IMR-90 (cell line): Measurements from ENCODE around the gene BAIAP2. TPM values are rescaled to one million over a fixed set of nuclear protein-coding genes. Genes with fewer than 3 reads are reported as not detected.
A peak's percentile ranks its signal among the peaks of the same experiment; 100 is the strongest.

Experiments used
- ATAC-seq: fragments of 200-7000 bp; cut with Tn5 transposase; 2 replicates; pipeline ENCODE4 v1.9.1; 2020; ENCODE audit warnings: low read depth, mild to moderate bottlenecking, moderate library complexity
- BruUV-seq: library from RNA; stranded (reverse); fragments of 400-500 nt; replicated peaks from 2 replicates; lab custom pipeline; 2021; lab: Mats Ljungman, UMichigan
- CTCF ChIA-PET: fragments of 300-600 bp; formaldehyde crosslinking; extraction: SDS; loops from one replicate; lab custom pipeline; 2021; ENCODE audit warnings: antibody characterized with exemption; lab: Yijun Ruan, JAX
- POLR2A ChIA-PET: fragments of 300-600 bp; sonication (Branson Sonifier 250); formaldehyde crosslinking; loops from one replicate; lab custom pipeline; 2022; ENCODE audit warnings: antibody characterized with exemption; ENCODE audit not compliant: unreplicated experiment; lab: Charles Lee
- DNase-seq: peaks from one replicate; pipeline ENCODE4 v3.0.0; 2013
- H2AFZ ChIP-seq: replicated peaks from 2 replicates; pipeline ENCODE3; 2013; ENCODE audit warnings: low read length, mild to moderate bottlenecking; ENCODE audit not compliant: poor library complexity
- H2AK5ac ChIP-seq: 2 replicates; pipeline ENCODE4 v1.6.1; 2013; ENCODE audit warnings: low read depth, low read length, inconsistent platforms
- H2AK9ac ChIP-seq: replicated peaks from 2 replicates; pipeline ENCODE3; 2013; ENCODE audit warnings: mild to moderate bottlenecking, low read depth, low read length, moderate library complexity; ENCODE audit not compliant: poor library complexity
- H2BK120ac ChIP-seq: 2 replicates; pipeline ENCODE4 v1.6.1; 2013; ENCODE audit warnings: low read depth, low read length, inconsistent platforms
- H2BK15ac ChIP-seq: 3 replicates; pipeline ENCODE4 v1.6.1; 2013; ENCODE audit warnings: low read depth, low read length, inconsistent platforms
- H2BK20ac ChIP-seq: 2 replicates; pipeline ENCODE4 v1.6.1; 2013; ENCODE audit warnings: low read depth, mild to moderate bottlenecking, inconsistent platforms, low read length, moderate library complexity
- H2BK5ac ChIP-seq: 2 replicates; pipeline ENCODE4 v1.6.1; 2013; ENCODE audit warnings: mild to moderate bottlenecking, low read depth, low read length, inconsistent platforms; ENCODE audit not compliant: poor library complexity, severe bottlenecking
- H3K14ac ChIP-seq: replicated peaks from 2 replicates; pipeline ENCODE4 v1.6.1; 2013; ENCODE audit warnings: low read depth, low read length, inconsistent platforms
- H3K18ac ChIP-seq: 2 replicates; pipeline ENCODE4 v1.6.1; 2013; ENCODE audit warnings: low read depth, low read length, control low read depth
- H3K23ac ChIP-seq: 2 replicates; pipeline ENCODE4 v1.6.1; 2013; ENCODE audit warnings: low read depth, low read length, inconsistent platforms
- H3K27ac ChIP-seq: 2 replicates; pipeline ENCODE4 v1.5.1; 2013; ENCODE audit warnings: mild to moderate bottlenecking, control low read depth, low read length; ENCODE audit not compliant: insufficient read depth
- H3K27me3 ChIP-seq: 2 replicates; pipeline ENCODE4 v1.6.1; 2013; ENCODE audit warnings: low read length; ENCODE audit not compliant: control insufficient read depth, insufficient read depth
- H3K36me3 ChIP-seq: 2 replicates; pipeline ENCODE4 v1.6.1; 2013; ENCODE audit warnings: low read length, mixed read lengths; ENCODE audit not compliant: control insufficient read depth, insufficient read depth
- H3K4ac ChIP-seq: 2 replicates; pipeline ENCODE4 v1.6.1; 2013; ENCODE audit warnings: low read depth, low read length, inconsistent platforms
- H3K4me1 ChIP-seq: 2 replicates; pipeline ENCODE4 v1.6.1; 2013; ENCODE audit warnings: low read length, mixed read lengths; ENCODE audit not compliant: control insufficient read depth, insufficient read depth
- H3K4me2 ChIP-seq: 2 replicates; pipeline ENCODE4 v1.6.1; 2013; ENCODE audit warnings: low read depth, mild to moderate bottlenecking, control low read depth, low read length, moderate library complexity
- H3K4me3 ChIP-seq: 2 replicates; pipeline ENCODE4 v1.5.1; 2013; ENCODE audit warnings: low read depth, mild to moderate bottlenecking, control low read depth, low read length, moderate library complexity; ENCODE audit not compliant: insufficient read depth
- H3K56ac ChIP-seq: 2 replicates; pipeline ENCODE4 v1.6.1; 2013; ENCODE audit warnings: low read length, inconsistent platforms; ENCODE audit not compliant: insufficient read depth; ENCODE audit errors: extremely low read depth
- H3K79me1 ChIP-seq, 2 experiments: 2 replicates each; pipeline ENCODE4 v1.6.1; 2013; ENCODE audit warnings: low read length in 2 of 2, inconsistent platforms in 1 of 2, low read depth in 1 of 2
- H3K9ac ChIP-seq: 2 replicates; pipeline ENCODE4 v1.6.1; 2013; ENCODE audit warnings: low read depth, low read length, control low read depth
- H3K9me1 ChIP-seq: 2 replicates; pipeline ENCODE4 v1.6.1; 2013; ENCODE audit warnings: low read length, inconsistent platforms; ENCODE audit not compliant: insufficient read depth
- H3K9me3 ChIP-seq: 2 replicates; pipeline ENCODE4 v1.6.1; 2013; ENCODE audit warnings: low read length; ENCODE audit not compliant: control insufficient read depth, insufficient read depth
- H4K20me1 ChIP-seq: 2 replicates; pipeline ENCODE4 v1.6.1; 2013; ENCODE audit warnings: low read length, inconsistent platforms; ENCODE audit not compliant: insufficient read depth
- H4K5ac ChIP-seq: 2 replicates; pipeline ENCODE4 v1.6.1; 2013; ENCODE audit warnings: mild to moderate bottlenecking, low read depth, low read length, control low read depth
- H4K8ac ChIP-seq, 2 experiments: 2 replicates each; pipeline ENCODE4 v1.6.1; 2013; ENCODE audit warnings: low read depth in 2 of 2, low read length in 2 of 2, control low read depth in 1 of 2, inconsistent platforms in 1 of 2
- H4K91ac ChIP-seq: 2 replicates; pipeline ENCODE4 v1.6.1; 2013; ENCODE audit warnings: low read depth, low read length, inconsistent platforms; ENCODE audit not compliant: insufficient read depth
- BHLHE40 ChIP-seq: fragments of 150-350 bp; IDR thresholded peaks from 2 replicates; pipeline ENCODE4 v1.6.1; 2016; ENCODE audit warnings: mild to moderate bottlenecking, low read depth, low read length
- ELK1 ChIP-seq: fragments of 150-350 bp; IDR thresholded peaks from 2 replicates; pipeline ENCODE4 v1.6.1; 2016; ENCODE audit warnings: low read depth, mild to moderate bottlenecking, low read length, moderate library complexity, borderline replicate concordance
- MAFK ChIP-seq: IDR thresholded peaks from 2 replicates; pipeline ENCODE4 v1.6.1; 2012; ENCODE audit warnings: low read depth, low read length, improper control_type of control experiment
- MXI1 ChIP-seq: IDR thresholded peaks from 2 replicates; pipeline ENCODE4 v1.6.1; 2012; ENCODE audit warnings: low read depth, mild to moderate bottlenecking, low read length, moderate library complexity, borderline replicate concordance
- POLR2A ChIP-seq: IDR thresholded peaks from 2 replicates; pipeline ENCODE4 v1.6.1; 2012; ENCODE audit warnings: mild to moderate bottlenecking, low read depth, low read length
- USF2 ChIP-seq: fragments of 150-350 bp; IDR thresholded peaks from 2 replicates; pipeline ENCODE4 v1.6.1; 2017; ENCODE audit warnings: mild to moderate bottlenecking, antibody characterized with exemption, low read length, low read depth
- WGBS, 2 experiments: methylation state at CpG; one replicate each; pipeline versions ENCODE4 v1.1.5 to v1.1.7; 2013; ENCODE audit warnings: missing lambda C conversion rate in 2 of 2; ENCODE audit not compliant: insufficient read length in 1 of 2; ENCODE audit errors: extremely low coverage in 2 of 2; 5-methylcytosine and 5-hydroxymethylcytosine counted together
- dilution Hi-C: fragments of 300-500 bp; cut with HindIII; formaldehyde crosslinking; loops from one replicate; pipeline ENCODE4 v1.14.3; 2018; ENCODE audit warnings: low sequenced_read_pairs; ENCODE audit not compliant: unreplicated experiment
- in situ Hi-C: fragments of 300-500 bp; cut with MboI; formaldehyde crosslinking; loops from 3 replicates; pipeline ENCODE4 v1.14.3; 2019; ENCODE audit warnings: low sequenced_read_pairs, inconsistent platforms, mixed read lengths
- intact Hi-C: fragments of 100-400 bp; cut with micrococcal nuclease; formaldehyde crosslinking; loops from 2 replicates; pipeline ENCODE4 v1.10.0; 2022
- polyA plus RNA-seq, 3 experiments: library from polyadenylated mRNA; depleted of rRNA; stranded (reverse); fragments of >200 nt; gene quantifications; 2 replicates each; pipeline ENCODE4 v1.2.3, GENCODE V29; 2012; ENCODE audit warnings: low replicate concordance in 1 of 3
- total RNA-seq: library from RNA; depleted of rRNA; stranded (reverse); fragments of >200 nt; gene quantifications from 2 replicates; pipeline ENCODE4 v1.2.3, GENCODE V29; 2012

Gene BAIAP2
- total and polyA plus RNA-seq, 2 of the 4 experiments (the other 2 are of a cell fraction) = 18.3 to 32.6 TPM

- Histone ChIP-seq H2AFZ (no peak overlapping the region), H3K18ac (no peak overlapping the region), H3K4me2 (no peak overlapping the region), H3K9ac (no peak overlapping the region), H3K4ac (no peak overlapping the region), H3K27ac (no peak overlapping the region), H4K5ac (no peak overlapping the region), H3K4me3 (no peak overlapping the region), H4K8ac (no peak overlapping the region), H3K36me3 (peaks cover 7% of the 10 kb centered on the region; the same call in 1 of the 2 replicates), H3K27me3 (no peaks in the 10 kb centered on the region), H3K79me1 (peaks cover 5 to 19% of the 10 kb centered on the region in 2 experiments; a peak in 2 of 4 replicates), H3K14ac (no peak overlapping the region), H4K20me1 (peaks cover 23% of the 10 kb centered on the region), H2BK120ac (no peak overlapping the region), H2BK20ac (no peak overlapping the region), H4K91ac (no peak overlapping the region), H2AK5ac (no peak overlapping the region), H3K23ac (no peak overlapping the region), H3K4me1 (peaks cover 5% of the 10 kb centered on the region; the same call in 1 of the 2 replicates), H2BK15ac (no peak overlapping the region), H3K9me1 (no peaks in the 10 kb centered on the region), H2AK9ac (peak overlapping the region; percentile 0), H3K9me3 (no peaks in the 10 kb centered on the region), H2BK5ac (no peak overlapping the region), H3K56ac (no peak overlapping the region)
- BruUV-seq = no TSS peak
- no peak for ATAC-seq
- intact Hi-C loops (no loop called here), dilution Hi-C loops (no loop called here), in situ Hi-C loops (no loop called here)
- CTCF ChIA-PET = interaction anchor here (0.6 kb wide), 1 partner anchor 344 kb away, joined by 3 read pairs; no protein-coding TSS in a partner anchor
- POLR2A ChIA-PET = no interaction called here
- TF ChIP-seq USF2 = no peak
- TF ChIP-seq MAFK = no peak
- TF ChIP-seq MXI1 = no peak
- no peak for TF ChIP-seq BHLHE40
- TF ChIP-seq POLR2A = no peak
- TF ChIP-seq ELK1 = no peak
- WGBS, 2 experiments = 100% methylated on average over 1 of the region's 17 CpGs; no CpG with 5 or more reads in 1 of the 2 experiments
- no peak for DNase-seq
Measured at GRCh38 chr17:81054881-81055370, 20.0 kb downstream of the BAIAP2 start.
